HepG2 (cell line): ENCODE data around the gene CDKN3. TPM values are rescaled to one million over a fixed set of nuclear protein-coding genes. Genes with fewer than 3 reads are reported as not detected.

Experiments used
- ATAC-seq: fragments of 200-7000 bp; cut with Tn5 transposase; 3 replicates; pipeline ENCODE4 v1.9.1; 2020; ENCODE audit warnings: mild to moderate bottlenecking, moderate library complexity
- BruUV-seq: library from RNA; stranded (reverse); fragments of 400-500 nt; replicated peaks from 2 replicates; lab custom pipeline; 2021; lab: Mats Ljungman, UMichigan
- CTCF ChIA-PET: fragments of 300-600 bp; formaldehyde crosslinking; extraction: SDS; loops from one replicate; lab custom pipeline; 2021; ENCODE audit warnings: low total read pairs, inconsistent platforms, low intra/inter-chr PET ratio; lab: Yijun Ruan, JAX
- POLR2A ChIA-PET: fragments of 350-600 bp; sonication (Branson Sonifier 250); formaldehyde crosslinking; loops from one replicate; lab custom pipeline; 2020; ENCODE audit warnings: antibody characterized with exemption, inconsistent platforms; lab: Yijun Ruan, JAX
- DNase-seq: peaks from one replicate; pipeline ENCODE4 v3.0.0-alpha.2; 2015; ENCODE audit warnings: low spot score
- FAIRE-seq: peaks from 3 replicates; lab custom pipeline; 2011; peaks lifted over from hg19 to GRCh38; lab: Jason Lieb, UNC
- H2AFZ ChIP-seq: one replicate; pipeline ENCODE4 v1.6.1; 2011; ENCODE audit warnings: low read length, inconsistent platforms
- H3K27ac ChIP-seq: fragments of 300-600 bp; 3 replicates; pipeline ENCODE4 v1.8.0; 2011; ENCODE audit warnings: mixed run types, mild to moderate bottlenecking, mixed read lengths, low read length, inconsistent platforms; ENCODE audit not compliant: insufficient read depth; ENCODE audit errors: extremely low read length
- H3K27me3 ChIP-seq, 2 experiments: fragments of 200-600 bp in 1 of 2; 2 replicates in 1 of 2; 3 replicates in 1 of 2; pipeline versions ENCODE4 v1.6.0 to v1.8.0; 2011; ENCODE audit warnings: low read length in 2 of 2, mild to moderate bottlenecking in 2 of 2, moderate library complexity in 2 of 2, inconsistent platforms in 1 of 2; ENCODE audit not compliant: insufficient read depth in 2 of 2, control insufficient read depth in 1 of 2
- H3K36me3 ChIP-seq, 2 experiments: fragments of 200-600 bp in 1 of 2; replicated peaks in 1 of 2; 2 replicates in 1 of 2; 3 replicates in 1 of 2; pipeline versions ENCODE4 v1.5.1 to v1.8.0; 2011; ENCODE audit warnings: low read length in 2 of 2, inconsistent platforms in 1 of 2; ENCODE audit not compliant: insufficient read depth in 2 of 2, control insufficient read depth in 1 of 2
- H3K4me1 ChIP-seq: 2 replicates; pipeline ENCODE4 v1.5.1; 2012; ENCODE audit warnings: low read length, inconsistent platforms; ENCODE audit not compliant: insufficient read depth
- H3K4me2 ChIP-seq: 2 replicates; pipeline ENCODE4 v1.6.0; 2011; ENCODE audit warnings: low read depth, low read length, inconsistent platforms
- H3K4me3 ChIP-seq, 3 experiments: fragments of 200-600 bp in 1 of 3; sonication (generic), shearing (Covaris generic) in 1 of 3; replicated peaks in 1 of 3; 2 replicates each; pipeline ENCODE4 v1.5.1; 2011 to 2016; ENCODE audit warnings: low read length in 3 of 3, inconsistent platforms in 2 of 3, low read depth in 2 of 3, mild to moderate bottlenecking in 2 of 3, control low read depth in 1 of 3, mixed read lengths in 1 of 3; ENCODE audit not compliant: insufficient read depth in 1 of 3
- H3K79me2 ChIP-seq: one replicate; pipeline ENCODE4 v1.6.1; 2011; ENCODE audit warnings: low read length, inconsistent platforms; ENCODE audit not compliant: insufficient read depth
- H3K9ac ChIP-seq: 2 replicates; pipeline ENCODE4 v1.6.0; 2011; ENCODE audit warnings: mild to moderate bottlenecking, low read depth, low read length, inconsistent platforms; ENCODE audit not compliant: insufficient read depth
- H3K9me3 ChIP-seq: 2 replicates; pipeline ENCODE4 v1.5.1; 2012; ENCODE audit warnings: mild to moderate bottlenecking, low read length
- H4K20me1 ChIP-seq: 2 replicates; pipeline ENCODE4 v1.6.0; 2011; ENCODE audit warnings: inconsistent platforms, mild to moderate bottlenecking, low read length, moderate library complexity; ENCODE audit not compliant: insufficient read depth
- BATF2 ChIP-seq: sonication (generic); formaldehyde crosslinking; IDR thresholded peaks from 2 replicates; pipeline ENCODE4 v1.8.0; 2022; ENCODE audit warnings: mild to moderate bottlenecking, missing genetic modification reagents, moderate library complexity
- CSRNP1 ChIP-seq: sonication (generic); formaldehyde crosslinking; IDR thresholded peaks from 2 replicates; pipeline ENCODE4 v1.8.1; 2023; ENCODE audit warnings: mild to moderate bottlenecking, missing genetic modification reagents
- FOXK2 ChIP-seq: fragments of 450-650 bp; IDR thresholded peaks from 2 replicates; pipeline ENCODE4 v1.6.1; 2016
- IKZF4 ChIP-seq: sonication (generic); formaldehyde crosslinking; IDR thresholded peaks from 2 replicates; pipeline ENCODE4 v1.5.1; 2020; ENCODE audit warnings: borderline replicate concordance, mild to moderate bottlenecking, low read depth, missing genetic modification reagents; ENCODE audit errors: not compliant biosample characterization
- KAT2B ChIP-seq: fragments of 150-350 bp; IDR thresholded peaks from 2 replicates; pipeline ENCODE4 v1.6.1; 2014; ENCODE audit warnings: low read depth, low read length, borderline replicate concordance
- POLR2AphosphoS5 ChIP-seq: IDR thresholded peaks from 2 replicates; pipeline ENCODE4 v1.6.1; 2012; ENCODE audit warnings: low read depth, low read length
- PRDM15 ChIP-seq: sonication (generic); formaldehyde crosslinking; IDR thresholded peaks from 2 replicates; pipeline ENCODE4 v1.4.0; 2020; ENCODE audit warnings: missing genetic modification reagents
- PRMT3 ChIP-seq: sonication (generic); formaldehyde crosslinking; IDR thresholded peaks from 2 replicates; pipeline ENCODE4 v1.8.1; 2022; ENCODE audit warnings: low read depth, mild to moderate bottlenecking, moderate library complexity, missing genetic modification reagents, borderline replicate concordance
- RBAK ChIP-seq: sonication (generic); formaldehyde crosslinking; IDR thresholded peaks from 2 replicates; pipeline ENCODE4 v1.5.1; 2020; ENCODE audit warnings: mild to moderate bottlenecking, missing genetic modification reagents
- RBFOX2 ChIP-seq: fragments of 200-400 bp; formaldehyde crosslinking; IDR thresholded peaks from 2 replicates; pipeline ENCODE4 v1.6.1; 2017; ENCODE audit warnings: low read depth, mild to moderate bottlenecking, low read length
- RFX1 ChIP-seq: fragments of 450-650 bp; IDR thresholded peaks from 2 replicates; pipeline ENCODE4 v1.6.1; 2017
- SMARCE1 ChIP-seq: fragments of 450-650 bp; IDR thresholded peaks from 2 replicates; pipeline ENCODE4 v1.6.1; 2017; ENCODE audit warnings: borderline replicate concordance
- ZBTB1 ChIP-seq: sonication (generic); formaldehyde crosslinking; IDR thresholded peaks from 2 replicates; pipeline ENCODE4 v1.4.0; 2020; ENCODE audit warnings: missing genetic modification reagents, borderline replicate concordance
- ZNF30 ChIP-seq: sonication (generic); formaldehyde crosslinking; IDR thresholded peaks from 2 replicates; pipeline ENCODE4 v1.5.0; 2020; ENCODE audit warnings: mild to moderate bottlenecking, missing genetic modification reagents
- ZNF749 ChIP-seq: sonication (generic); formaldehyde crosslinking; IDR thresholded peaks from 2 replicates; pipeline ENCODE4 v1.8.0; 2022; ENCODE audit warnings: mild to moderate bottlenecking, missing genetic modification reagents, moderate library complexity, borderline replicate concordance
- WGBS: methylation state at CpG from one replicate; pipeline ENCODE4 v1.1.6; 2017; ENCODE audit warnings: low lambda C conversion rate; 5-methylcytosine and 5-hydroxymethylcytosine counted together
- in situ Hi-C: cut with HindIII; loops from 2 replicates; pipeline ENCODE4 v1.10.0; 2017; ENCODE audit warnings: low pct_unique_long_range_greater_than_20kb; ENCODE audit not compliant: extremely low pct_ligation_motif_present
- intact Hi-C: fragments of 100-400 bp; cut with micrococcal nuclease; formaldehyde crosslinking; loops from one replicate; pipeline ENCODE4 v1.10.0; 2022; ENCODE audit not compliant: unreplicated experiment
- polyA plus RNA-seq, 8 experiments: library from polyadenylated mRNA; depleted of rRNA in 3 of 8; stranded (reverse) in 7 of 8; unstranded in 1 of 8; fragments of >200 nt; fragmentation: Illumina TruSeq in 4 of 8; extraction: Trizol in 4 of 8; gene quantifications; 2 replicates each; pipeline versions ENCODE4 v1.2.1 to v1.2.3, GENCODE V29; 2011 to 2016; ENCODE audit warnings: low read depth in 4 of 8, missing spikeins in 1 of 8, mixed read lengths in 1 of 8; ENCODE audit not compliant: insufficient read depth in 1 of 8
- total RNA-seq, 5 experiments: library from RNA; depleted of rRNA; stranded (reverse); fragments of >200 nt; fragmentation: Illumina TruSeq; extraction: Trizol; gene quantifications; 2 replicates each; pipeline ENCODE4 v1.2.3, GENCODE V29; 2016; ENCODE audit warnings: low read depth in 1 of 5
- TF ChIP-seq, protein P1 (sequence below): IDR thresholded peaks from 2 replicates; pipeline ENCODE4 v1.6.1; 2016
- TF ChIP-seq, protein P2 (sequence below): sonication (generic); formaldehyde crosslinking; IDR thresholded peaks from 2 replicates; pipeline ENCODE4 v1.8.1; 2023; ENCODE audit warnings: missing genetic modification reagents, mild to moderate bottlenecking, borderline replicate concordance

The CDKN3 gene
- total and polyA plus RNA-seq, 2 of the 13 experiments (the other 11 are each of a cell fraction or from before 2014, with no cell fraction given): 63.0 to 88.9 TPM

- Histone ChIP-seq H4K20me1 (0 out of 2 replicates have a peak, but pooled peaks cover 4% of the 10 kb centered on the region), H3K9me3 (no peaks in the 10 kb centered on the region), H3K4me2 (no peak overlapping the region), H3K27me3 (no peaks in the 10 kb centered on the region), H3K9ac (no peak overlapping the region), H3K4me1 (peaks cover 44% of the 10 kb centered on the region), H3K27ac (no peak overlapping the region), H3K79me2 (peaks cover 33% of the 10 kb centered on the region), H3K4me3 (no peak overlapping the region), H3K36me3 (peaks cover 15 to 46% of the 10 kb centered on the region in 2 experiments), H2AFZ (no peak overlapping the region)
- ChIA-PET POLR2A (no interaction called here), CTCF (no interaction called here)
- WGBS: 93% methylated on average over 3 of the region's 3 CpGs
- TF ChIP-seq RFX1: no peak
- TF ChIP-seq PRMT3 (CRISPR knock-in tag): no peak
- no peak for TF ChIP-seq BATF2 (CRISPR knock-in tag)
- TF ChIP-seq RBFOX2: no peak
- TF ChIP-seq, protein P1, sequence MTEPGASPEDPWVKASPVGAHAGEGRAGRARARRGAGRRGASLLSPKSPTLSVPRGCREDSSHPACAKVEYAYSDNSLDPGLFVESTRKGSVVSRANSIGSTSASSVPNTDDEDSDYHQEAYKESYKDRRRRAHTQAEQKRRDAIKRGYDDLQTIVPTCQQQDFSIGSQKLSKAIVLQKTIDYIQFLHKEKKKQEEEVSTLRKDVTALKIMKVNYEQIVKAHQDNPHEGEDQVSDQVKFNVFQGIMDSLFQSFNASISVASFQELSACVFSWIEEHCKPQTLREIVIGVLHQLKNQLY (CRISPR knock-in tag): no peak
- TF ChIP-seq SMARCE1: no peak
- TF ChIP-seq POLR2AphosphoS5: no peak
- no peak for TF ChIP-seq ZNF30 (CRISPR knock-in tag)
- TF ChIP-seq PRDM15: no peak
- TF ChIP-seq CSRNP1 (CRISPR knock-in tag): no peak
- no peak for TF ChIP-seq KAT2B
- no peak for TF ChIP-seq ZBTB1 (CRISPR knock-in tag)
- TF ChIP-seq ZNF749 (CRISPR knock-in tag): no peak
- TF ChIP-seq FOXK2: no peak
- TF ChIP-seq, protein P2, sequence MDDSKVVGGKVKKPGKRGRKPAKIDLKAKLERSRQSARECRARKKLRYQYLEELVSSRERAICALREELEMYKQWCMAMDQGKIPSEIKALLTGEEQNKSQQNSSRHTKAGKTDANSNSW (CRISPR knock-in tag): no peak
- TF ChIP-seq RBAK (CRISPR knock-in tag): no peak
- no peak for TF ChIP-seq IKZF4
- FAIRE-seq (no peak), ATAC-seq (no peak), DNase-seq (no peak)
- BruUV-seq: no TSS peak
- in situ Hi-C loops: no loop called here
- intact Hi-C loops: no loop called here
Observed at GRCh38 chr14:54427871-54428270, 31.1 kb downstream of the CDKN3 start.
